ENCODE measurements around the gene INPP1.

Gene INPP1

GRCh38 chr2:190415794-190416775 lies 72.7 kb downstream of the INPP1 start:
- WGBS, 2 experiments: 80 to 89% methylated on average over 1 to 2 of the region's 2 CpGs

GRCh38 chr2:190417045-190417842 lies 73.9 kb downstream of the INPP1 start:
- H3K27me3 ChIP-seq (ENCODE audit: control insufficient read depth, insufficient read depth, low read length, poor library complexity, severe bottlenecking): no peaks in the 10 kb centered on the region
- no peaks in the 10 kb centered on the region for H3K4me1 ChIP-seq (ENCODE audit: control insufficient read depth, insufficient read depth, low read length)
- no peaks in the 10 kb centered on the region for H3K9me3 ChIP-seq (ENCODE audit: control insufficient read depth, low read length)
- H3K27ac ChIP-seq (ENCODE audit: insufficient read depth, low read depth, low read length, poor library complexity, severe bottlenecking): no peak overlapping the region
- 91 to 94% methylated on average over 8 of the region's 9 CpGs for WGBS, 2 experiments
- H3K4me3 ChIP-seq (ENCODE audit: insufficient read depth, low read depth, low read length): no peak overlapping the region
- no peaks in the 10 kb centered on the region for H3K36me3 ChIP-seq (ENCODE audit: control insufficient read depth, insufficient read depth, low read length)

More at GRCh38 chr2:190415794-190416775, 72.7 kb downstream of the INPP1 start:
- Histone ChIP-seq H3K4me1 (ENCODE audit: control insufficient read depth, insufficient read depth, low read length) (no peaks in the 10 kb centered on the region), H3K27ac (ENCODE audit: insufficient read depth, low read depth, low read length, poor library complexity, severe bottlenecking) (no peak overlapping the region), H3K36me3 (ENCODE audit: control insufficient read depth, insufficient read depth, low read length) (no peaks in the 10 kb centered on the region), H3K4me3 (ENCODE audit: insufficient read depth, low read depth, low read length) (no peak overlapping the region), H3K27me3 (ENCODE audit: control insufficient read depth, insufficient read depth, low read length, poor library complexity, severe bottlenecking) (no peaks in the 10 kb centered on the region), H3K9me3 (ENCODE audit: control insufficient read depth, low read length) (no peaks in the 10 kb centered on the region)

- 80 to 84% methylated on average over 1 of the region's 1 CpG for WGBS, 2 experiments
- no peaks in the 10 kb centered on the region for H3K4me1 ChIP-seq (ENCODE audit: control insufficient read depth, insufficient read depth, low read length)
- no peaks in the 10 kb centered on the region for H3K27me3 ChIP-seq (ENCODE audit: control insufficient read depth, insufficient read depth, low read length, poor library complexity, severe bottlenecking)
- no peak overlapping the region for H3K4me3 ChIP-seq (ENCODE audit: insufficient read depth, low read depth, low read length)
- H3K27ac ChIP-seq (ENCODE audit: insufficient read depth, low read depth, low read length, poor library complexity, severe bottlenecking): no peak overlapping the region
- no peaks in the 10 kb centered on the region for H3K9me3 ChIP-seq (ENCODE audit: control insufficient read depth, low read length)
- H3K36me3 ChIP-seq (ENCODE audit: control insufficient read depth, insufficient read depth, low read length): no peaks in the 10 kb centered on the region
Observed at GRCh38 chr2:190418727-190419126, 75.3 kb downstream of the INPP1 start.

GRCh38 chr2:190420801-190421200 lies 77.4 kb downstream of the INPP1 start:
- no CpG with 5 or more reads among the region's 1 CpG for WGBS, 2 experiments
- no peaks in the 10 kb centered on the region for H3K9me3 ChIP-seq (ENCODE audit: control insufficient read depth, low read length)
- H3K27me3 ChIP-seq (ENCODE audit: control insufficient read depth, insufficient read depth, low read length, poor library complexity, severe bottlenecking): no peaks in the 10 kb centered on the region
- no peaks in the 10 kb centered on the region for H3K36me3 ChIP-seq (ENCODE audit: control insufficient read depth, insufficient read depth, low read length)
- no peaks in the 10 kb centered on the region for H3K4me1 ChIP-seq (ENCODE audit: control insufficient read depth, insufficient read depth, low read length)
- H3K27ac ChIP-seq (ENCODE audit: insufficient read depth, low read depth, low read length, poor library complexity, severe bottlenecking): no peak overlapping the region
- H3K4me3 ChIP-seq (ENCODE audit: insufficient read depth, low read depth, low read length): no peak overlapping the region

All from ectodermal cell (in vitro differentiated cells).